ENCODE measurements around the gene ADAMTS12.

ADAMTS12 gene

DNA sequence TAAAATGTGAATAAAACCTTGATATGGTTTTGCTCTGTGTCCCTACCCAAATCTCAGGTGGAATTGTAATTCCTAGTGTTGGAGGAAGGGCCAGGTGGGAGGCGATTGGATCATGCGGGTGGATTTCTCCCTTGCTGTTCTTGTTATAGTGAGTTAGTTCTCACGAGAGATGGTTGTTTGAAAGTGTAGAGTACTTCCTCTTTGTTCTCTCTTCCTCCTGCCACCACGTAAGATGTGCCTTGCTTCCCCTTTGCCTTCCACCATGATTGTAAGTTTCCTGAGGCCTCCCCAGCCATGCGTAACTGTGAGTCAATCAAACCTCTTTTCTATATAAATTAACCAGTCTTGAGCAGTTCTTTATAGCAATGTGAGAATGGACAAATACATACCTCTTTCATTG is 416.1 kb downstream of the ADAMTS12 start:
- TF ChIP-seq, protein P1, sequence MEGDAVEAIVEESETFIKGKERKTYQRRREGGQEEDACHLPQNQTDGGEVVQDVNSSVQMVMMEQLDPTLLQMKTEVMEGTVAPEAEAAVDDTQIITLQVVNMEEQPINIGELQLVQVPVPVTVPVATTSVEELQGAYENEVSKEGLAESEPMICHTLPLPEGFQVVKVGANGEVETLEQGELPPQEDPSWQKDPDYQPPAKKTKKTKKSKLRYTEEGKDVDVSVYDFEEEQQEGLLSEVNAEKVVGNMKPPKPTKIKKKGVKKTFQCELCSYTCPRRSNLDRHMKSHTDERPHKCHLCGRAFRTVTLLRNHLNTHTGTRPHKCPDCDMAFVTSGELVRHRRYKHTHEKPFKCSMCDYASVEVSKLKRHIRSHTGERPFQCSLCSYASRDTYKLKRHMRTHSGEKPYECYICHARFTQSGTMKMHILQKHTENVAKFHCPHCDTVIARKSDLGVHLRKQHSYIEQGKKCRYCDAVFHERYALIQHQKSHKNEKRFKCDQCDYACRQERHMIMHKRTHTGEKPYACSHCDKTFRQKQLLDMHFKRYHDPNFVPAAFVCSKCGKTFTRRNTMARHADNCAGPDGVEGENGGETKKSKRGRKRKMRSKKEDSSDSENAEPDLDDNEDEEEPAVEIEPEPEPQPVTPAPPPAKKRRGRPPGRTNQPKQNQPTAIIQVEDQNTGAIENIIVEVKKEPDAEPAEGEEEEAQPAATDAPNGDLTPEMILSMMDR (conservative IDR thresholded peaks at IDR 0.05; ENCODE audit: low read length) = no peak
- DNase-seq (ENCODE audit: low read depth) = no peak
- H3K4me3 ChIP-seq (ENCODE audit: low read length) = no peak overlapping the region

DNA sequence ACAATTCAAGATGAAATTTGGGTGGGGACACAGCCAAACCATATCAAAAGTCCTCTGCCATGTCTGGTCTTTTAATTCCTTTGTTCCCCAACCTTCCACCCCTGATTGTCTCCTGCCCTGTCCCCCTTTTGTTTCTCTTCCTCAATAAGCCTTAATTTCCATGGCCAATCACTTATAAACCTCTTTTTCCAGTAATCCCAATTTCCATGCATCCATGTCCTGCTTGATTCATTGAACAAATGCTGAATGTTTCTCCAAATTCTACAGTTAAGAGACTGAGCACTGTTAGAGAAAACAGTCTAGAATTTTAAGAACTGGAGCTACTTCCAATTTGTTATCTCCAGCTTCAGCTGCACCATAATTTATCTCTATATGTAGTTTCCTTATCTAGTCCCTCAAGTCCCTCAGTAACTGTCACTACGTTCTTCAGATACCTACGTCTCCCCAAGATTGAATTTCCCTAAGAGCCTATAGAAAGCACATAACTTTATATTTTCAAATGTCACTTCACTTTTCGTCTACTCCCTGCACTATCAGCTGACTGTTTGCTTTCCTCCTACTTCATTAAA is 416.8 kb downstream of the ADAMTS12 start:
- no peak overlapping the region for H3K4me3 ChIP-seq (ENCODE audit: low read length)
- DNase-seq (ENCODE audit: low read depth) = no peak
- TF ChIP-seq, protein P1 (conservative IDR thresholded peaks at IDR 0.05; ENCODE audit: low read length) = no peak

GRCh38 chr5:33474004-33474403 is 417.8 kb downstream of the ADAMTS12 start:
- TF ChIP-seq, protein P1 (conservative IDR thresholded peaks at IDR 0.05; ENCODE audit: low read length) = no peak

More at GRCh38 chr5:33474004-33474403, 417.8 kb downstream of the ADAMTS12 start:
- H3K4me3 ChIP-seq (ENCODE audit: low read length) = no peak overlapping the region
- no peak for DNase-seq (ENCODE audit: low read depth)
